GM19463 (cell line): ENCODE data around the gene RASGEF1B.
"Not testable (repeated sequence)": the region's sequence is repeated elsewhere in the genome, so short reads cannot be mapped to it uniquely, and the experiment has no call there.

ENCODE experiments used
- ATAC-seq: cut with Tn5 transposase; IDR thresholded peaks from one replicate; pipeline ENCODE4 v1.9.1; 2021; ENCODE audit warnings: mild to moderate bottlenecking, moderate library complexity; ENCODE audit not compliant: unreplicated experiment

The RASGEF1B gene

DNA sequence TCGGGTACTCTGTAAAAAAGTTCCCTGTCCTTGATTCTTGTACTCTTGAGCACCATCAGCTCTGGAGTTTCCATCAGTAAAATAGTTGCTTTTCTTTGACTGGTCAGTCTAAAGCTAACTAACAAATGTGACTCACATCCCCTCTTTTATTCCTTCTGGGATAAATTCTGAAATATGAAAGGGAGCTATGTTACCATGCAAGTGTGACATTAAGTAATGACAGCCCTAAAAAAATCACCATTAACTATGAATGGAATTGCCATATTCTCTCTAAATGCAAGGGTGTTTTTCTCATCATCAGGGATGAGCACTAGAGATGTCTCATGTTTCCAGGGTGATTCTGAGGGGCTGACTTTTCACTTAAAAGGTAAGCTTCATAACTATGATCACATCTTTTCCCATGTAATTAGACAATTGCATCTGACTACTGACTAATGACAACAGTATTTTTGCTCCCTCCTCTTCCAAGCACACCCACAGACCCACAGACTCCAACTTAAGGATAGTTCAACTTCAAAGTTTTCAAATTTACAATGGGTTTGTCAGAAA lies 26.9 kb upstream of the RASGEF1B start:
- no peak for ATAC-seq

DNA sequence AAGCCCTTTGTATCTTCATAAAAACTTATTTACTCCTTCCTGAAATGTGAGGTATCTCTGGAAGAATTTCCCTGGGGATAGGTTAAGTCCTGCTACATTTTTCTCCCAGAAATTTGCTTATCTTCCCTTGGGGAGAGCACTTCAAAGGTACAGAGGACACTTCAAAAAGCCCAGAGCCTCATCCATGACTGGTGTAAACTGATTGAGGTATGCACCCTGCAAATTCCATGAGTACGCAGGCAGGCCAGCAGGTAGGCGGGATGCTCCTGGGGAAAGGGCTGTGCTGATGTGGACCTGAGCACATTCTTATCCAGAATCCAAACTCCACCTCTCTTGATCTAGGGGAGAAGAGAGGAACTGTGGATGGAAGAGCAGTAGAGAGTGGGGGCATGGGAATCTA lies 26.3 kb upstream of the RASGEF1B start:
- ATAC-seq: no peak

DNA sequence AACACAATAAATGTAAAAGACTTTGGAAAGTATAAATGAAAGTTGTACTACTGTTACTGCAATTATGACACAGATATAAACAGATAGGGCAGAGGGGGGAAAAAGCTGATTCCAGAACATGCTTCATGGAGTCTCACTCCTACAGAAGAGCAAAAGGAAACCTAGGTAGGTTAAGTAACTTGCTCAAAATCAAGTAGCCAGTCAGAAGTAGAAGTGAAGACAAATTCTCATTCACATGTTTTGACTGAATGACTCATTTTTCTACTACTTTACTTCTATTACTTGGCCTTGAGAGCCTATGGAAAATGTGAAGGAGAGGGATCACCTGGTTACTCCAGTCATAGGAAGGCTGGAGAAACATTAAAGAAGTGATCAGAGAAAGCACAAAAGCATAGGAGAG lies 23.6 kb upstream of the RASGEF1B start:
- no peak for ATAC-seq

DNA sequence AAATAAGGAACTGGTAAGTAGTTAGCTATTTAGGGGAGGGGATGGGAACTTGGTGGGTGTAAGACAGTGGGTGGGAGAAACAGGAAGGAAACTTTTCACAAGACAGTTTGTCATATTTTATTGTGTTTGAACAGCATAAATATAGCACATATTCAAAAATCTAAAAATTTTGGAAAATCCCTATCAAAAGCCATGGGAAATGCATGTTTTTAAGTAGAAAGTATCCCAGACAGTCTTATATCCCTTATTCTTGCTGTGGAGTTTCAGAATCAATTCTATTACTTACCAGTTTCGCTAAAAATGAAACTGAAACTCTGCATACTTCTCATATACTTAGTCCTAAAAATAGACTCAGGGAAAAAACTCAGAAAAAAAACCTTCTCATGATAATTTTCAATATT lies 22.3 kb upstream of the RASGEF1B start:
- ATAC-seq: peak; percentile 65

DNA sequence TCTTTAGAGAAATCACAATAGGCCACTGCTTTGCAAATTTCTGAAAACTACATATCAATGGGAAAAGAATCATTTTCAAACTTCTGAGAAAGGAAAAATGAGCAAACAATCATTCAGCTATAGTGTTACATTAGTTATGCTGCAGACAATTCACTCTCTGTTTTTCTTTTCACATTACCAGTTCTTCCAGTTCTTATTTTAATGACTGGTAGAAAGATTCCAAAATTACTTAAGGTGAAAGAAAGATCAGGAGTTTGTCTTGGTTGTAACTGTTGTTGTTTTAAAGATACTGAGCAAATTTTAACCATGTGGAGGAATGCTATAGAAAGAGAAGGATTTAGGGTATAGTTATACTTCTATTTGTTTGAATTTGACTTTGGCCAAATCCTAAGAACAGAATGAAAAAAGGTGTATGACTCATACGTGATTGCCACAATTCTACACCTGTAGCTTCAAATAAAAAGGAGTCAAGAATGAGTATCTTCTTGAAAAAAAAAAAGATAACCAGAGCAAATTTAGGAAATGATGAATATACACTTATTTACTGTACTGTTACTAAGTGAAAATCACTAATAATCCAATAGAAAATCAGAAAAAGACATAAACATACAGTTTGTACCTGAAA lies 21.0 kb upstream of the RASGEF1B start:
- no peak for ATAC-seq

DNA sequence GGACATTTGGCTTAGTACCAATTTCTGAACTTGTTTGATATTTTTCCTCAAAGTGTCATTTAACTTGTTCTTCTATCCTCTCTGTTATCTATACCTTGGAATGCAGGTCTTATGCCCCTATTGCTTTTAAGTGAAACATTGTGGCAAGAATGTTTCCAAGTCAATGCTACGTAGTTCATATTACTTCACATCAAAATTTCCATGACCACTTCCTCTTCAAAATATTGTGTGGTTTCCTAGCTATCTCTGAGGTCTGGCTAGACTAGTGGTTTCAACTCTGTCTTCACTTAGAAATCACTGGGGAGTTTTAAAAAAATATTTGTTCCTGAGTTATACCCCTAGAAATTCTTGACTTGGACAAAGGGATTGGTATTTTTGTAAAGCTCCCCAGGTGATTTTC lies 20.2 kb upstream of the RASGEF1B start:
- no peak for ATAC-seq

DNA sequence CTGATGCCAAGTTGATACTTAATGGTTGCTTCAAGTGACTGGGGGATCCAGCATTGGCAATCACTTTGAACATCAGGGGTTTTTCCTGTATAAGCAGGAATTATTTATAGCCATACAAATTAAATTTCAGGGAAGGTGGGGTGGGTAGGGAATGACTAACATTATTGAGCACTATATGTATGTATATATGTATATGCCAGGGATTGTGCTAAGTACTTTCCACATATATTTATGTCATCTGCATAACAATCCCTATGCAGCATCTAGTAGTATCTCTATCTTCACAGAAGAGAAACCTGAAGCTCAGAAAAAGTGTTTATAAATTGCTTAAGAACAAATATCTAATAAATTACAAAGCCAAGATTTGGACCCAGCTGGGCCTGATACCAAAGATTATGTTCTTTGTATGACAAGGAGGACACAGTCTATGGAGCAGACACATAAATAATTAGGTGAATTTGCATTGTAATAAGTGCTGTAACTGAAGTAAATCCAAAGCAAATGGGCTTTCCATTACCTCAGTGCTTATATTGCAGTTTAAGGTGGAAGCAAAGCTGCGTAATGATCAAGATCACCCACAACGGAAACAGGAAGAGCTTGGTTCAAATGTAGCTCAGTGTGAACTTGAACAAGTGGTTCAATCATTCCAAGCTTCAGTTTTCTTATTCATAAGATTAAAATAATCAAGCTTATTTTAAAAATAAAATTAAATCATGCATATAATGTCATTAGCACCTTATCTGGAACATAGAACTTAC lies 18.9 kb upstream of the RASGEF1B start:
- ATAC-seq: no peak

DNA sequence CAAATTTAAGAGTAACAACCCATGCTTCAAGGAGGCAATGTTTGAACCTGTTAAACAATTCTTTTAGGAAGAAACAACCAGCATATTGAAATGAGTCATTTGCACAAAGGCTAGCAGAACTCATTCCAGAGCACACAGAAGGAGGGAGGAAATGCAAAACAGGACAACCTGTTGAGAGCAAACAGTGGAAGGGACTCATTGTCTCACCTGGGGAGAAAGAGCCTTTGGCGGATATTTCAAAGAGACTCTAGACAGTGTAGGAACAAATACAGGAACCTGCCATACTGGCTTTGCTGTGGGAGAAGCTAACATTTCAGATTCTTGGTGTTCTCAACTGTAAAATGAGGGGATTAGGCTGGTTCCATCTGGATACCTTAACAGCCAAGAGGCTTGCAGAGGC lies 14.8 kb upstream of the RASGEF1B start:
- no peak for ATAC-seq

DNA sequence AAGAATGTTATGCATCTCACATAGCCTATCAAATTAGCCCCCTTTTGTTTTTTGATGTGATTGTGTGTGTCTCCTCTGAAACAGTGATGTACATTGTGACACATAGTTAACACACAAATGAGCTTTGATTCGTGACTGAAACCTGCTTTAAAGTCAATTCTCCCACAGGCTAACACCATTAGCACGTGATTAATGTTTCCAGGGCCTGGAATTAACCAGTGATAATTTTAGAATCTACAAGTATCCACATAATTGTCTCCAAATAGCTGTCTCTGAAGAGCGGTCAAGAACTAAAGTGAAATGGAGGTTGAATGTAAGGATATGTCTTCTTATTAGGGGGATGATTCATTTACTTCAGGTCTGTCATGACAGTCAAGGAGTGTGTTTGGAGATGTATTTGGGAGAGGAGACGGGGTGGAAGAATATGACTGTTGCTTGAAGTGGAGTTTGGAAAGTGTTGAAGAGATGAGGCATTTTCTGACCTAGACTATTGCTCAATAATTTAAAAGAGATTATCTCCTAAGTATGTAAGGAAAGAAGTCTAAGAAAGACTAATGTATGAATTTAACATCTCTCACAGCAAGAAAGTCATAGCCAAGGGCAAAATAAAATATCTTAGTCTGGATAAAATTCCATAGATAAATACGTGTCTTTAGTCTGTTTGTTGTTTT lies 13.7 kb upstream of the RASGEF1B start:
- ATAC-seq: no peak

DNA sequence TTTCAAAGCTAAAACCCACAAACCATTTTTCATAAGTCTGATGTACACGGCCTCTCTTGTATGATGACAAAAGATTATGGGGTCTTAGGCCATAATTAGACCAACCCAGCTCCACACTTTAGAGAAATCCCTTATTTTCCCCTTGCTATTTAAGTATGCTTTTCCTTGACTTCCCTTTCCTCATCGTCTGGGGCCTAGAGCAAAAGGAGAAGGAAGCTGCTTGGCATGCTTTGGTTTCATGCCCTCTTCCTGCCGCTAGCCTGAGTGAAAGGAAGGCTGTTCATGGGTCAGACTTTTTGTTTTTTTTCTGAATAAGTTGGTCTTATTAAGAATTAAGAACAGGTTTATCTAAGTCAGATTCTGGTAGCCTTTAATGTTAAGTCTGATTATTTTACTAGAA lies 10.6 kb upstream of the RASGEF1B start:
- no peak for ATAC-seq

DNA sequence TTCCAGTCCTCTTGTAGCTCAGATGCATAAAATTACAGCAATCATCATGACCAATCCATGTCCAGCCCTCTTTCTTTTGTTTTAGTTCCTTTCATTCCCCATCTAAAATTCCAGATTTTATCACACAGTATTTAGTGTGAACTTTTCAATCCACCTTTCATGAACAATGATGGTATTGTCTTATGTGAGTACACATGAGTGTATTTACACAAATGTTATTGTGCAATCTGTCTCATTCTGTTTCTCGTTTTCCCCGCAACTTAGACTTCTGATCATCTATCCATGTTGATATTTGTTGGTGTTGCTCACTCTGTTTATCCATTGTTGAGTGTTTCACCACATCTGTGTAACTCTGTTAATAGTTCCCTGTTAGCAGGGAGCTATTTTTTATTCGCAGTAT lies 9.4 kb upstream of the RASGEF1B start:
- ATAC-seq: no peak

DNA sequence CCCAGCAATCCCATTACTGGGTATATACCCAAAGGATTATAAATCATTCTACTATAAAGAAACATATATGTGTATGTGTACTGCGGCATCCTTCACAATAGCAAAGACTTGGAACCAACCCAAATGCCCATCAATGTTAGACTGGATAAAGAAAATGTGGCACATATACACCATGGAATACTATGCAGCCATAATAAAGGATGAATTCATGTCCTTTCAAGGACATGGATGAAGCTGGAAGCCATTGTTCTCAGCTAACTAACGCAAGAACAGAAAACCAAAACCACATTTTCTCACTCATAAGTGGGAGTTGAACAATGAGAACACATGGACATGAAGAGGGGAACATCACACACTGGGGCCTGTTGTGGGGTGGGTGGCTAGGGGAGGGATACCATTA lies 7.9 kb upstream of the RASGEF1B start:
- ATAC-seq: not testable (repeated sequence)

DNA sequence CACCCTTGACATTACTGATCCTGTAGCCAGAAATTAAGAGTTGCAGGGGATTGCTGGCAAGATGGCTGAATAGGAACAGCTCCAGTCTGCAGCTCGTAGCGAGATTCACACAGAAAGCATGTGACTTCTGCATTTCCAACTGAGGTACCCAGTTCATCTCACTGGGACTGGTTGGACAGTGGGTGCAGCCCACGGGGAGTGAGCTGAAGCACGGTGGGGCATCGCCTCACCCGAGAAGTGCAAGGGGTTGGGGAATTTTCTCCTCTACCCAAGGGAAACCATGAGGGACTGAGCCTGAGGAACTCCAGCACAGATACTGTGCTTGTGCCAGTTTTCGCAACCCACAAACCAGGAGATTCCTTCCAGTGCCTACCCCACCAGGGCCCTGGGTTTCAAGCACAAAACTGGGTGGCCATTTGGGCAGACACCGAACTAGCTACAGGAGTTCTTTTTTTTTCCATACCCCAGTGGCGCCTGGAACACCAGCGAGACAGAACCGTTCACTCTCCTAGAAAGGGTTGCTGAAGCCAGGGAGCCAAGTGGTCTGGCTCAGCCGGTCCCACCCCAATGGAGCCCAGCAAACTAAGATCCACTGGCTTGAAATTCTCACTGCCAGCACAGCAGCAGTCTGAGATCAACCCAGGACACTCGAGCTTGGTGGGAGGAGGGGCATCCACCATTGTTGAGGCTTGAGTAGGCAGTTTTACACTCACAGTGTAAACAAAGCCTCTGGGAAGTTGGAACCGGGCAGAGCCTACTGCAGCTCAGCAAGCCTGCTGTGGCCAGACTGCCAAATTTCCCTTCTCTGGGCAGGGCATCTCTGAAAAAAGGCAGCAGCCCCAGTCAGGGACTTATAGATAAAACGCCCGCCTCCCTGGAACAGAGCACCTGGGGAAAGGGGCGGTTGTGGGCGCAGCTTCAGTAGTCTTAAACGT lies 1.9 kb upstream of the RASGEF1B start:
- not testable (repeated sequence) for ATAC-seq

DNA sequence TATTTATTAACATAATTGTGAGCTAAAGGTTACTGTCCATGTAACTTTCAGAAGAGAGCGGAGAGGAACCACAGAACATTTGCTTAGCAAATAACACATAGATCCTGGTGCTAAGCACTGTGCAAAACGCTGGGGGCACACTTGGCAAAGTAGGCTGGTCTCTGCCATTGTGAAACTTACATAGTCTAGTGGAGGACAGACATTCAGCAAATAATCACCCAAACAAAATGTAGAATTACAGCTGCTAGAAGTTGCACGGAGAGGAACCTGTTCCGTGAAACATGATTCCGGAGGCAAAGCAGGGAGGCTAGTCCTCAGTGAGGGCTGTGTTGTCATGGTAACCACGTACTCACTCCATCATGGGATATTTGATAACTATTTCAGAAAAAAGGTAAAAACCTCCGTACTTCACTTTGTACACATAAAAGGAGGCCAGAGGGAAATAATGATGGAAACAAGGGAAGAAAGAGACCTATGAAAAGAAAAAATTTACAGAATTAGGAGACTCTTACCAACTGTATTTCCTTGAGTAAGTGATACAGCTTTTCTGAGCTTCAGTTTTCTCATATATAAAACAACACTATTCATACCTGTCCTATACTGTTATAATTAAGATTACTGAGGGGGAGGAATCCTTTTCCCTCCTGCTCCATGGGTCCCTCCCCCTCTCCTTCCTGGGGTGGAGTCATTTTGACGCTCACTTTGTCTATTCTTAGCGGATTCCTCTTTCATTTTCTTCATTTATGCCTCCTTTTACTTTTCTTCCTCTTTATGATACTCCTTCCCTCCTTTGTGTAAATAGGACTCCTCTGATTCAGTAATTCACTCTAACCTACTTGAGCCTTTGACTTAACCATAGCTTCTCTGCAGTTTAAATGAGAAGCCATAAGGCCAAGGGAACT lies 825 bp upstream of the RASGEF1B start:
- ATAC-seq: peak; percentile 47

DNA sequence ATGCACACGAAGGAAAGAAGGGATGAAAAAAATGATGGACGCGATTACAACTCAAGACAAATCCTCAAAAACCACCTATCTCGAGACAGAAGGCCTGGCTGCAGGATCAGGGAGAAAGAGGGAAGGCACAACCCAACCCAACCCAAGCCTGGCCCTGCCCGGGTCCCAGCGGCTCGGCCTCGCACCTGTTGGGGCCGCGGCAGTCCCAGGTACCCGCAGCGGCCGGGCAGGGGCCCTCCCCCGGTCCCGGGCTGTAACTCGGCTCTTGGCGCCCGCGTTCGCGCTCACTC lies 464 bp downstream of the RASGEF1B start:
- no peak for ATAC-seq

DNA sequence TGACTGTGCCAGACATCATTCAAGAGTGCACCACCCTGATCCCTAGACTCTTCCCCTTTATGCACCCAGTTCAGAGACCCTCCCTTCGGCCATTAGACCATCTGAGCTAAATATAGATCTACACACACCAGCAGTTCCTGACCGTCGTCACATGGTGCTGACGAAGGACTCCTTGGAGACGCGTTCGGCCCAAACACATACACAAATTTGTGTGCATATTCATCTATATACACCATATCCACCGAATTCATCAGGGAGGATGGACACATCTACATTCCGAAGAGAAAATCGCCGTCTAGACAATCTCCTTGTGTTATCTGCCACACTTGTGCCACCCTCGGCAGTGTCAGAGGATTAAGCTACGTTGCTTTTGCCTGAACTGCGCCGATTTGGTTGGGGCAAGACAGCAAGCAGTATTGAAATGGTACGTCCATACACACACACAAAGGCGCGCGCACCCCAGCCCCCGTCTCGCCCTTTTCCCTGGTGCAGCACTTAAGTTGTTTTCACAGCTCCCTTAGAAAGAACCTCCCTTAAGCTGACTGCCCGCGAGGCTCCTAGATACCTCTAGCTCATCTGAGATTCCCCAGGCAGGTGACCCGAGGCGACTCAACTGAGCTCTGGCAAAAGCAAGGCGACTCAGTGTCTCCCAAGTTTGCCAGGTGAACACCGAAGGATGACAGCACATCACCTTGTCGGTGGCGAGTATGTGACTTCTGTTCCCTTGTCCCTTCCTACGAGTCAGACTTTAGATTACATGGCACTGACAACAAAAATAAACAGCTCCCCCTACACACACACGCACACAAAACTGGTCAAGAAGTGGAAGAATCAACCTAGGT lies 1.0 kb downstream of the RASGEF1B start:
- no peak for ATAC-seq

DNA sequence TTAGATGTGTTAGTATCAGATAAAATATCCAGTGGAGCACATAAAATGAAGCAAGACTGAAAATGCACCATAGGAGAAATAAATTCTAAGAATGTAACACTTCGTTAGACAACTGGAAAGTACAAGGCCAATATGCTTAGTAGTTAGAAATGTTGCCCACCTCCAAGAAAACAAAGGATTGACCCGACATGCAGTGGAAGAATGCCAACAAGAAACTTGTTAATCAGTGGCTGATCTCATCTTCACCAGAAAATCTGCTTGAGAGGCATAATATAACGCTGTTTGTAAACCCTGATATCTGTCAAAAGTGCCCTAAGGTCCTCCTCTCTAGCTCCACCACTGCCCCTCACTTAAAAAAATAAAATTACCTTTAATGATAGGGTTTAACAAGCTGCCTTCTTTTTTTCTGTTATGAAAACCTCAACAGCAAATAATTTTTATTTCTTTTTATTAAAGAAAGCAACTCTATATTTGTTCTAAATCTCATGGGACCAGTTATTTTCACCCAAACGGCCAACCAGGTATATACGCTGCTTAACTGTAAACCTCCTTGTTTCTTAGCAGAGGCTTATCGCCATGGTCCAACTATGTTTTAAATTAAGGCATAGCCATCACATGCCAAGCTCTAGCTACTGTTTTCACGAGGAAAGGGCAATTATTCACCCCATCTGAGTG lies 1.8 kb downstream of the RASGEF1B start:
- no peak for ATAC-seq

DNA sequence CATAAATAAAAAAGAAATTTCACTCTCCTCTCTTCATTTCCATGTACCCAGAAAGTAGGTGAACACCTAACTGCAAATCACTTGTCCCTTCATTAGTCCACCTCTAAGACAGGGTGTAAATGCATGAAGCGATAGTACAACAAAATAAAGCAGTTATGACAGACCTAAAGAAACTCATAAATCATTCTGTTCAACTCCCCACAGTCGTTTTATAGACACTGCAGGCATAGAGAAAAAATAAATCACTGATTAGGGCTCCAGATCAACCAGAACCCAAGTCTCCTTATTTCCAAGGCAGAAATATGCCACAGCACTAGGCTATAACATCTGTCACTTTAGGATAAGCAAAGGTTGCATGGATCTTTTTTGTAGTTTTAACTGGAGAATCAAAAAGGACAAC lies 3.0 kb downstream of the RASGEF1B start:
- ATAC-seq: no peak

DNA sequence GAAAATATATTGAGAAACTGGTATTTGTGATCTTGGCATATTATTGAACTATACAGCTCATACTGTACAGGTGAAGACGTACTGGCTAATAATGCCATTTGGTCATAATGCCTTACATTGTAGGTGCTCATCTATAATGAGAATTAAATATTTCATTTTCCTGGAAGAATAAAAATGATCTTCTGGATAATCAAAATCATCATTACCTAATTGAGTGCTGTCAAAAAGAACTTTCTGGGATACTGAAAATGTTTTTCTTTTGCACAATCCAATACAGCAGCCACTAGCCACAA lies 4.1 kb downstream of the RASGEF1B start:
- no peak for ATAC-seq
